Ovary (tissue), 9 donors: ENCODE measurements around the gene FBXO2. TPM values are rescaled to one million over a fixed set of nuclear protein-coding genes. Genes with fewer than 3 reads are reported as not detected.

Experiments
- DNase-seq, 5 donors: peaks; one replicate each; pipeline ENCODE4 v3.0.0-alpha.2; 2019 to 2020
- H3K27ac ChIP-seq, 2 donors: fragments of 200-600 bp; one replicate each; pipeline versions ENCODE4 v1.5.1 to v1.8.0; 2019 to 2022
- H3K27me3 ChIP-seq: fragments of 200-600 bp; one replicate; pipeline ENCODE4 v1.8.0; 2022
- H3K36me3 ChIP-seq: fragments of 200-600 bp; sonication (generic); one replicate; pipeline ENCODE4 v1.5.1; 2019
- H3K4me1 ChIP-seq: one replicate; pipeline ENCODE4 v1.8.1; 2013; ENCODE audit warnings: mild to moderate bottlenecking, moderate library complexity; ENCODE audit not compliant: insufficient read depth
- H3K4me3 ChIP-seq: fragments of 200-600 bp; sonication (generic); one replicate; pipeline ENCODE4 v1.5.1; 2017
- H3K9me3 ChIP-seq, 2 donors: fragments of 200-600 bp in 1 of 2; sonication (generic) in 1 of 2; one replicate each; pipeline versions ENCODE4 v1.5.1 to v1.8.1; 2013 to 2019; ENCODE audit warnings: mild to moderate bottlenecking in 1 of 2, moderate library complexity in 1 of 2
- CTCF ChIP-seq, 3 donors: fragments of 450-650 bp in 2 of 3; fragments of 200-600 bp in 1 of 3; IDR thresholded peaks; one replicate each; pipeline versions ENCODE4 v1.5.1 to v1.8.0; 2016 to 2022; ENCODE audit warnings: antibody characterized with exemption in 3 of 3, mild to moderate bottlenecking in 1 of 3
- EP300 ChIP-seq: sonication (generic); formaldehyde crosslinking; IDR thresholded peaks from one replicate; pipeline ENCODE4 v1.6.1; 2017; ENCODE audit warnings: antibody characterized with exemption
- POLR2A ChIP-seq: fragments of 450-650 bp; IDR thresholded peaks from one replicate; pipeline ENCODE4 v1.6.1; 2017; ENCODE audit warnings: antibody characterized with exemption, mild to moderate bottlenecking, moderate library complexity
- WGBS, 3 donors: extraction: QIAGEN DNeasy Blood & Tissue Kit in 1 of 3; methylation state at CpG; one replicate each; pipeline versions ENCODE4 v1.1.5 to v1.1.7; 2013 to 2017; 5-methylcytosine and 5-hydroxymethylcytosine counted together
- intact Hi-C, 4 donors: fragments of 100-400 bp; cut with DNase I; formaldehyde crosslinking; loops; one replicate each; pipeline versions ENCODE4 v1.11.0 to v1.15.1; 2022 to 2023
- polyA plus RNA-seq, 2 donors: library from polyadenylated mRNA; stranded (reverse); fragments of 200-250 nt in 1 of 2; fragments of 350-450 nt in 1 of 2; fragmentation: Illumina TruSeq in 1 of 2; extraction: RNeasy Lipid Tissue Mini Kit (QIAGEN cat#74804) in 1 of 2; gene quantifications; one replicate each; pipeline ENCODE4 v1.2.3, GENCODE V29; 2013 to 2014
- total RNA-seq, 7 donors: library from RNA; depleted of rRNA in 2 of 7; stranded (reverse); fragments of >200 nt in 2 of 7; fragmentation: NEBNext Ultra II Directional in 3 of 7; extraction: Animal tissue kit (Norgen Biotek cat#: 25700) in 3 of 7; gene quantifications; one replicate each; pipeline versions ENCODE4 v1.1.0 to v1.2.4, GENCODE V29; 2016 to 2023
- donor health status: DM: no; HTN: no; CAD: no; lungs with moderate emphysema.
- donor health status: DM: no; HTN: no; CAD: no.
- donor health status: Bipolar disorder and iron deficiency.
- donor health status: DM: yes; HTN: yes; CAD: no.
- donor health status: DM: no; HTN: no; CAD: no.
- donor health status: DM: yes; HTN: yes; CAD: no.

The FBXO2 gene
- total and polyA plus RNA-seq, 9 donors: 0.50 to 17.6 (median 2.7) TPM

GRCh38 chr1:11658542-11658941 is 4.3 kb upstream of the FBXO2 start:
- Histone ChIP-seq H3K27me3 (no peaks in the 10 kb centered on the region), H3K36me3 (no peaks in the 10 kb centered on the region), H3K27ac (no peak overlapping the region), H3K4me1 (peaks cover 6% of the 10 kb centered on the region), H3K4me3 (no peak overlapping the region), H3K9me3 (no peaks in the 10 kb centered on the region)
- no peak for TF ChIP-seq POLR2A
- TF ChIP-seq CTCF (IDR thresholded peaks at IDR 0.05): no peak
- no peak for TF ChIP-seq EP300
- 81 to 88% (median 82%) methylated on average over 23 of the region's 23 CpGs for WGBS, 3 donors
- intact Hi-C loops: loop anchor here in 2 of 4 donors (10.0 kb wide), 2 partner anchors 56 to 236 kb away; no protein-coding TSS in a partner anchor
- DNase-seq: no peak

GRCh38 chr1:11657654-11658053 is 3.4 kb upstream of the FBXO2 start:
- TF ChIP-seq POLR2A: no peak
- no peak for TF ChIP-seq EP300
- no peak for TF ChIP-seq CTCF (IDR thresholded peaks at IDR 0.05)
- DNase-seq: no peak
- Histone ChIP-seq H3K9me3 (no peaks in the 10 kb centered on the region), H3K27ac (no peak overlapping the region), H3K4me1 (peaks cover 6% of the 10 kb centered on the region), H3K36me3 (no peaks in the 10 kb centered on the region), H3K27me3 (no peaks in the 10 kb centered on the region), H3K4me3 (no peak overlapping the region)
- WGBS, 3 donors: 64 to 71% (median 70%) methylated on average over 6 of the region's 6 CpGs
- intact Hi-C loops: loop anchor here in 2 of 4 donors (10.0 kb wide), 2 partner anchors 57 to 237 kb away; no protein-coding TSS in a partner anchor

GRCh38 chr1:11654939-11655808 is 945 bp upstream of the FBXO2 start:
- no peak for DNase-seq
- intact Hi-C loops: loop anchor here in 2 of 4 donors (5.0 to 10.0 kb wide), 4 partner anchors 60 to 1378 kb away; no protein-coding TSS in a partner anchor
- Histone ChIP-seq H3K9me3 (no peaks in the 10 kb centered on the region), H3K27ac (no peak overlapping the region), H3K4me1 (peaks cover 6% of the 10 kb centered on the region), H3K4me3 (peak overlapping the region; percentile 69), H3K36me3 (no peaks in the 10 kb centered on the region), H3K27me3 (no peaks in the 10 kb centered on the region)
- 7 to 9% (median 9%) methylated on average over 32 to 45 of the region's 45 CpGs for WGBS, 3 donors
- no peak for TF ChIP-seq EP300
- no peak for TF ChIP-seq CTCF (IDR thresholded peaks at IDR 0.05)
- TF ChIP-seq POLR2A: no peak

GRCh38 chr1:11653861-11654136 is 430 bp downstream of the FBXO2 start:
- H3K27ac ChIP-seq: peak overlapping the region in 1 of 2 donors; percentile 53
- H3K9me3 ChIP-seq: no peaks in the 10 kb centered on the region
- intact Hi-C loops: loop anchor here in 2 of 4 donors (5.0 to 10.0 kb wide), 4 partner anchors 61 to 1376 kb away; no protein-coding TSS in a partner anchor
- H3K36me3 ChIP-seq: no peaks in the 10 kb centered on the region
- peaks cover 6% of the 10 kb centered on the region for H3K4me1 ChIP-seq
- peak overlapping the region; percentile 69 for H3K4me3 ChIP-seq
- TF ChIP-seq EP300 (no peak), CTCF (IDR thresholded peaks at IDR 0.05) (no peak), POLR2A (no peak)
- DNase-seq: no peak
- WGBS, 3 donors: 53 to 70% (median 55%) methylated on average over 6 to 7 of the region's 7 CpGs
- no peaks in the 10 kb centered on the region for H3K27me3 ChIP-seq
